Measurements from ENCODE around the gene TMOD2. TPM values are rescaled to one million over a fixed set of nuclear protein-coding genes. Genes with fewer than 3 reads are reported as not detected.
A peak's percentile ranks its signal among the peaks of the same experiment; 100 is the strongest.

TMOD2 gene
- total RNA-seq, 4 donors from 2014 or later = 1.8 to 6.8 (median 5.3) TPM

DNA sequence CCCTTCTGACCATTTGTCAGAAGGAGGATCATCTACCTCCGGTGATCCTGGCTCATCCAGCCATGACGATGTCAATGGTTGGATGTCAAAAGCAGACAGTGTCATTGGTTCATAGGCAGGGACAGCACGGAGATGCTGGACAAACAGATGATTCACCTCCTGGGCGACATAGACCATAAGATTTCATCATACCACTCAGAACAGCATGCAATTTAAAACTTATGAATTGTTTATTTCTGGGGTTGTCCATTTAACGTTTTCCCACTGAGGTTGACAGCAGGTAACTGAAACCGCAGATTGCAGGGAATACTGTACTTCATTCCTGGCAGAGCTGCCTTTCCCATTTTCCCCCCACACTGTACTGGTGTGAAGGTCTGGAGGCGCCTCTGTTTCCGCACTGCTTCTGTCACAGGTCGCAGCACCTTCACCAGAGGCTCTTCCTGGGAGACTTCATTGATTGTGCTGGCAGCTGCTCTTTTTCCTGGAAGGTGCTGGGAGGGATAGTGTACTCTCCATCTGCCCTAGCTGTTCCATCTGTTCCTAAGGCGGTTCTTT is 45.5 kb downstream of the TMOD2 start:
- H3K4me3 ChIP-seq = no peak overlapping the region
- intact Hi-C loops (cut with DNase I; ENCODE audit: low total_unique reads) = no loop called here
- no peaks in the 10 kb centered on the region for H3K36me3 ChIP-seq
- H3K4me1 ChIP-seq = peaks cover 0 to 5% (median 0%) of the 10 kb centered on the region in 4 donors
- no peaks in the 10 kb centered on the region for H3K9me3 ChIP-seq
- DNase-seq = no peak
- no peaks in the 10 kb centered on the region for H3K27me3 ChIP-seq
- H3K27ac ChIP-seq = no peak overlapping the region
- 76 to 81% methylated on average over 5 to 10 of the region's 10 CpGs for WGBS, 2 donors (ENCODE audit: low coverage in 1 of 2)
- TF ChIP-seq POLR2A (IDR thresholded peaks at IDR 0.05) = no peak
- no peak for TF ChIP-seq CTCF (IDR thresholded peaks at IDR 0.05)
- no peak for TF ChIP-seq POLR2AphosphoS5 (IDR thresholded peaks at IDR 0.05)
- no peak for TF ChIP-seq EP300 (IDR thresholded peaks at IDR 0.05; ENCODE audit: low read depth)
- in situ Hi-C loops (cut with MboI; ENCODE audit: low pct_ligation_motif_present in 1 of 4, low pct_unique_long_range_greater_than_20kb in 1 of 4, low sequenced_read_pairs in 3 of 4) = no loop called here

DNA sequence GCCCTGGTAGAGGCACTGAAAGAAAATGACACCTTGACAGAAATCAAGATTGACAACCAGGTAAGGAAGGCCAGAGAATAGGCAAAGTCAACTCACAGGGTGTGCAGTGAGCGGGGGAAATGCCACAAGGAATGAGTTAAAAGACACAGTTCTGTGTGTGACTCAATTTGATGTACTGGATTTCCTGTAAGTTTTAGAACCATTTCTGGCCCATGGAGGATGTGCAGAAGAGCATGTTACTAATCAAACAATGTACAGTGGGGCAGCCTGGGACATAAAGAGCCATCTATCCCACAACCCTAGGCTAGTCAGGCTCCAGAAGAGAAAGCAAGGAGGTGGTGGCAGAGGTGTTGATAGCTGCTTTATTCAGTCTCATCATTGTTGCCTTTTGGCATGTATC is 46.9 kb downstream of the TMOD2 start:
- intact Hi-C loops (cut with DNase I; ENCODE audit: low total_unique reads) = no loop called here
- H3K9me3 ChIP-seq = no peaks in the 10 kb centered on the region
- H3K27me3 ChIP-seq = no peaks in the 10 kb centered on the region
- no peak overlapping the region for H3K27ac ChIP-seq
- TF ChIP-seq POLR2A (IDR thresholded peaks at IDR 0.05) (no peak), POLR2AphosphoS5 (IDR thresholded peaks at IDR 0.05) (no peak), EP300 (IDR thresholded peaks at IDR 0.05; ENCODE audit: low read depth) (no peak), CTCF (IDR thresholded peaks at IDR 0.05) (no peak)
- in situ Hi-C loops (cut with MboI; ENCODE audit: low pct_ligation_motif_present in 1 of 4, low pct_unique_long_range_greater_than_20kb in 1 of 4, low sequenced_read_pairs in 3 of 4) = no loop called here
- 93 to 100% methylated on average over 1 of the region's 1 CpG for WGBS, 2 donors (ENCODE audit: low coverage in 1 of 2)
- no peaks in the 10 kb centered on the region for H3K36me3 ChIP-seq
- DNase-seq = no peak
- H3K4me1 ChIP-seq = peaks cover 0 to 5% (median 0%) of the 10 kb centered on the region in 4 donors
- no peak overlapping the region for H3K4me3 ChIP-seq

- no peak for DNase-seq
- 87 to 88% methylated on average over 3 to 6 of the region's 6 CpGs for WGBS, 2 donors (ENCODE audit: low coverage in 1 of 2)
- intact Hi-C loops (cut with DNase I; ENCODE audit: low total_unique reads) = no loop called here
- in situ Hi-C loops (cut with MboI; ENCODE audit: low pct_ligation_motif_present in 1 of 4, low pct_unique_long_range_greater_than_20kb in 1 of 4, low sequenced_read_pairs in 3 of 4) = no loop called here
- Histone ChIP-seq H3K9me3 (no peaks in the 10 kb centered on the region), H3K27me3 (no peaks in the 10 kb centered on the region), H3K4me3 (no peak overlapping the region), H3K4me1 (no peaks in the 10 kb centered on the region), H3K27ac (no peak overlapping the region), H3K36me3 (no peaks in the 10 kb centered on the region)
- TF ChIP-seq POLR2AphosphoS5 (IDR thresholded peaks at IDR 0.05) = no peak
- TF ChIP-seq POLR2A (IDR thresholded peaks at IDR 0.05) = no peak
- no peak for TF ChIP-seq EP300 (IDR thresholded peaks at IDR 0.05; ENCODE audit: low read depth)
- TF ChIP-seq CTCF (IDR thresholded peaks at IDR 0.05) = no peak
Measured at GRCh38 chr15:51799282-51800252, 48.2 kb downstream of the TMOD2 start.

GRCh38 chr15:51801391-51801835 is 50.0 kb downstream of the TMOD2 start:
- in situ Hi-C loops (cut with MboI; ENCODE audit: low pct_ligation_motif_present in 1 of 4, low pct_unique_long_range_greater_than_20kb in 1 of 4, low sequenced_read_pairs in 3 of 4) = no loop called here
- WGBS, 2 donors (ENCODE audit: low coverage in 1 of 2) = 72 to 82% methylated on average over 3 of the region's 3 CpGs

More at GRCh38 chr15:51801391-51801835, 50.0 kb downstream of the TMOD2 start:
- TF ChIP-seq CTCF (IDR thresholded peaks at IDR 0.05) = peak in 4 of 5 experiments; percentile 19 to 35 (median 30)
- no peak for TF ChIP-seq POLR2AphosphoS5 (IDR thresholded peaks at IDR 0.05)
- no peaks in the 10 kb centered on the region for H3K4me1 ChIP-seq
- H3K36me3 ChIP-seq = no peaks in the 10 kb centered on the region
- intact Hi-C loops (cut with DNase I; ENCODE audit: low total_unique reads) = no loop called here
- H3K27ac ChIP-seq = no peak overlapping the region
- no peaks in the 10 kb centered on the region for H3K27me3 ChIP-seq
- no peaks in the 10 kb centered on the region for H3K9me3 ChIP-seq
- no peak for DNase-seq
- no peak overlapping the region for H3K4me3 ChIP-seq

All from transverse colon (tissue), 4 donors.